ENCODE measurements around the gene CTDSPL.

Gene CTDSPL

DNA sequence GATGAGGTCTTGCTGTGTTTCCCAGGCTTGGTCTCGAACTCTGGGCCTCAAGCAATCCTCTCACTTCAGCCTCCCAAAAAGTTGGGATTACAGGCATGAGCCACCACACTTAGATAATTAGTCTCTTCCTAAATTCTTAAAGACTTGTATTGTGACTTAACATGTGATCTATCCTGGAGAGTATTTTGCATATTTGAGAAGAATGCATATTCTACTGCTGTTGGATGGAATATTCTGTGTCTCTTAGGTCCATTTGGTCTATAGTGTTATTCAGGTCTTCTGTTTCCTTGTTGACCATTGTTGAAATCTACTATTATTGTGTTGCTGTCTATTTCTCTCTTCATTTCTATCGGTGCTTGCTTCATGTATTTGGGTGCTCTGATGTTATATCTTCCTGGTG is 68.8 kb downstream of the CTDSPL start:
- Histone ChIP-seq H3K27ac (ENCODE audit: extremely low read depth, low read depth, low read length) (no peak overlapping the region), H3K9me3 (ENCODE audit: control insufficient read depth, insufficient read depth, low read depth, low read length) (no peaks in the 10 kb centered on the region), H3K4me3 (ENCODE audit: low read depth, low read length) (no peak overlapping the region), H3K36me3 (ENCODE audit: control insufficient read depth in 2 of 2, insufficient read depth in 1 of 2, low read length in 2 of 2) (no peaks in the 10 kb centered on the region), H3K4me1 (ENCODE audit: control insufficient read depth, insufficient read depth, low read length) (no peaks in the 10 kb centered on the region)
- POLR2A ChIA-PET = no interaction called here
- CTCF ChIA-PET = no interaction called here
- TF ChIP-seq ZNF16 (tag by site-specific recombination; IDR thresholded peaks at IDR 0.05; ENCODE audit: low read depth) (no peak), WT1 (tag by site-specific recombination; IDR thresholded peaks at IDR 0.05) (no peak), ZNF529 (tag by site-specific recombination; IDR thresholded peaks at IDR 0.05; ENCODE audit: insufficient replicate concordance) (no peak), ZNF19 (tag by site-specific recombination; IDR thresholded peaks at IDR 0.05; ENCODE audit: low read depth) (no peak), ZNF501 (tag by site-specific recombination; IDR thresholded peaks at IDR 0.05) (no peak), ZNF777 (tag by site-specific recombination; IDR thresholded peaks at IDR 0.05; ENCODE audit: borderline replicate concordance) (no peak), ZNF791 (tag by site-specific recombination; IDR thresholded peaks at IDR 0.05) (no peak), ZNF510 (tag by site-specific recombination; IDR thresholded peaks at IDR 0.05; ENCODE audit: insufficient replicate concordance) (no peak), FEZF1 (tag by site-specific recombination; IDR thresholded peaks at IDR 0.05) (no peak), ZNF266 (tag by site-specific recombination; IDR thresholded peaks at IDR 0.05; ENCODE audit: low read depth) (no peak), ZNF596 (tag by site-specific recombination; IDR thresholded peaks at IDR 0.05) (no peak)
- TF ChIP-seq, protein P1, sequence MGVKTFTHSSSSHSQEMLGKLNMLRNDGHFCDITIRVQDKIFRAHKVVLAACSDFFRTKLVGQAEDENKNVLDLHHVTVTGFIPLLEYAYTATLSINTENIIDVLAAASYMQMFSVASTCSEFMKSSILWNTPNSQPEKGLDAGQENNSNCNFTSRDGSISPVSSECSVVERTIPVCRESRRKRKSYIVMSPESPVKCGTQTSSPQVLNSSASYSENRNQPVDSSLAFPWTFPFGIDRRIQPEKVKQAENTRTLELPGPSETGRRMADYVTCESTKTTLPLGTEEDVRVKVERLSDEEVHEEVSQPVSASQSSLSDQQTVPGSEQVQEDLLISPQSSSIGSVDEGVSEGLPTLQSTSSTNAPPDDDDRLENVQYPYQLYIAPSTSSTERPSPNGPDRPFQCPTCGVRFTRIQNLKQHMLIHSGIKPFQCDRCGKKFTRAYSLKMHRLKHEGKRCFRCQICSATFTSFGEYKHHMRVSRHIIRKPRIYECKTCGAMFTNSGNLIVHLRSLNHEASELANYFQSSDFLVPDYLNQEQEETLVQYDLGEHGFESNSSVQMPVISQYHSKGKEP (tag by site-specific recombination; IDR thresholded peaks at IDR 0.05) = no peak
- TF ChIP-seq, protein P2, sequence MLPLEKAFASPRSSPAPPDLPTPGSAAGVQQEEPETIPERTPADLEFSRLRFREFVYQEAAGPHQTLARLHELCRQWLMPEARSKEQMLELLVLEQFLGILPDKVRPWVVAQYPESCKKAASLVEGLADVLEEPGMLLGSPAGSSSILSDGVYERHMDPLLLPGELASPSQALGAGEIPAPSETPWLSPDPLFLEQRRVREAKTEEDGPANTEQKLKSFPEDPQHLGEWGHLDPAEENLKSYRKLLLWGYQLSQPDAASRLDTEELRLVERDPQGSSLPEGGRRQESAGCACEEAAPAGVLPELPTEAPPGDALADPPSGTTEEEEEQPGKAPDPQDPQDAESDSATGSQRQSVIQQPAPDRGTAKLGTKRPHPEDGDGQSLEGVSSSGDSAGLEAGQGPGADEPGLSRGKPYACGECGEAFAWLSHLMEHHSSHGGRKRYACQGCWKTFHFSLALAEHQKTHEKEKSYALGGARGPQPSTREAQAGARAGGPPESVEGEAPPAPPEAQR (tag by site-specific recombination; IDR thresholded peaks at IDR 0.05) = no peak

DNA sequence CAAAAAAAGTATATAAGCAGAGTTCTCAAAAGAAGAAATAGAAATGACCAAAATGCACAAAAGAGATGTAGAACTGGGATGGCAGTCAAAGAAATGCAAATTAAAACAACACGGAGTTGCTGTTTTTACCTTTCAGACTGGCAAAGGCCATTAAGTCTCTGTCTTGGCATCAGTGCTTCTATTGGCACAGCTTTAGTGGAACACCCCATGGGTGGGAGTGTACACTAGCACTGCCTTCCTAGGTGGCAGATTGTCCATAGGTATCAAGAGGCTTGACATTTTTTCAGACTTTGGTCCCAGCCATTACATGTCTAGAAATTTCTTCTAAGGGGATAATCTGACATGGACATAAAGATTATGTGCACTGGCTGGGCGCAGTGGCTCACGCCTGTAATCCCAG is 70.8 kb downstream of the CTDSPL start:
- Histone ChIP-seq H3K4me3 (ENCODE audit: low read depth, low read length) (no peak overlapping the region), H3K27ac (ENCODE audit: extremely low read depth, low read depth, low read length) (no peak overlapping the region), H3K9me3 (ENCODE audit: control insufficient read depth, insufficient read depth, low read depth, low read length) (no peaks in the 10 kb centered on the region), H3K4me1 (ENCODE audit: control insufficient read depth, insufficient read depth, low read length) (no peaks in the 10 kb centered on the region), H3K36me3 (ENCODE audit: control insufficient read depth in 2 of 2, insufficient read depth in 1 of 2, low read length in 2 of 2) (no peaks in the 10 kb centered on the region)
- CTCF ChIA-PET = interaction anchor here (0.6 kb wide), 1 partner anchor 106 kb away, joined by 7 read pairs; no protein-coding TSS in a partner anchor
- TF ChIP-seq ZNF174 (tag by site-specific recombination; IDR thresholded peaks at IDR 0.05) = no peak
- no peak for TF ChIP-seq ZNF248 (tag by site-specific recombination; IDR thresholded peaks at IDR 0.05)
- no peak for TF ChIP-seq ZBTB7A (tag by site-specific recombination; IDR thresholded peaks at IDR 0.05; ENCODE audit: low read depth)
- TF ChIP-seq, protein P3, sequence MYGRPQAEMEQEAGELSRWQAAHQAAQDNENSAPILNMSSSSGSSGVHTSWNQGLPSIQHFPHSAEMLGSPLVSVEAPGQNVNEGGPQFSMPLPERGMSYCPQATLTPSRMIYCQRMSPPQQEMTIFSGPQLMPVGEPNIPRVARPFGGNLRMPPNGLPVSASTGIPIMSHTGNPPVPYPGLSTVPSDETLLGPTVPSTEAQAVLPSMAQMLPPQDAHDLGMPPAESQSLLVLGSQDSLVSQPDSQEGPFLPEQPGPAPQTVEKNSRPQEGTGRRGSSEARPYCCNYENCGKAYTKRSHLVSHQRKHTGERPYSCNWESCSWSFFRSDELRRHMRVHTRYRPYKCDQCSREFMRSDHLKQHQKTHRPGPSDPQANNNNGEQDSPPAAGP (tag by site-specific recombination; IDR thresholded peaks at IDR 0.05) = no peak
- TF ChIP-seq FEZF1 (tag by site-specific recombination; IDR thresholded peaks at IDR 0.05) = no peak
- TF ChIP-seq IKZF3 (tag by site-specific recombination; IDR thresholded peaks at IDR 0.05) = no peak
- no peak for TF ChIP-seq ZNF214 (tag by site-specific recombination; IDR thresholded peaks at IDR 0.05; ENCODE audit: borderline replicate concordance)
- no peak for TF ChIP-seq ZNF792 (tag by site-specific recombination; IDR thresholded peaks at IDR 0.05)
- no peak for TF ChIP-seq ZNF274 (IDR thresholded peaks at IDR 0.05; ENCODE audit: low read length)
- TF ChIP-seq ZNF274 (tag by site-specific recombination; IDR thresholded peaks at IDR 0.05; ENCODE audit: borderline replicate concordance) = no peak
- TF ChIP-seq KLF8 (tag by site-specific recombination; IDR thresholded peaks at IDR 0.05) = no peak
- no peak for TF ChIP-seq ZFP41 (tag by site-specific recombination; IDR thresholded peaks at IDR 0.05; ENCODE audit: borderline replicate concordance)
- no peak for TF ChIP-seq ZNF266 (tag by site-specific recombination; IDR thresholded peaks at IDR 0.05; ENCODE audit: low read depth)
- TF ChIP-seq ZNF404 (tag by site-specific recombination; IDR thresholded peaks at IDR 0.05) = no peak
- no peak for TF ChIP-seq OVOL3 (tag by site-specific recombination; IDR thresholded peaks at IDR 0.05)
- POLR2A ChIA-PET = no interaction called here
